ELF-1 (cell line): Measurements from ENCODE around the gene MRFAP1L1.
"Not testable (repeated sequence)": the region's sequence is repeated elsewhere in the genome, so short reads cannot be mapped to it uniquely, and the experiment has no call there.

Source experiments
- DNase-seq: peaks from one replicate; pipeline ENCODE4 v3.0.0-alpha.2; 2016; ENCODE audit warnings: low read depth, low spot score

Gene MRFAP1L1

DNA sequence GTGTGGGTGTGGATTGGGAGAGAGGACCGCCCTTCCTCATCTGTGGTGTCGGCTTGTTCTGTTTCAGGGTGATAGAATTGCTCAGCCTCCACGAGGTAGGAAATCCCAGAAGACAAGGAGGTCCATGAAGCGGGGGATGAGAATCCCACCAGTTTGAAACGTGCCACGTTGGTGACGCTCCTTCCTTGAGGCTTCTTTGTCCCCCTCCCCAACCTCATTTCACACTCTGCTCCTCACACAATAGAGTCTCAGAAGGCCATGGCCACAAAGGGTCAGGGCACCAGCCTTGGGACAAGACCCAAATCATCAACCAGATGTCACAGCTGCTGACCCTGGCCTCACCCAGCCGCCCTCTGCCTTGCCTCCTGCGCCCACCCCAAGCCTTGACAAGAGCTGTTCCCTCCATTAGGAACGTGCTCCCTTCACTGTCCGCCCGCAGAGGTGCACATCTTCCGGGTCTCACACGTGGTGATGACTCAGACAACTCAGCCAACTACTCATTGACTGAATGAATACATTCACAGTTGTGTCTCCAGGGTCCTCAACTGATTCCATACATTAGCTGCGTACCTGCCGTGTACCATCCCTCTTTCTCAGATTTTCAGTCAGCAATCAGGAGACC, 24.6 kb upstream of the MRFAP1L1 start:
- DNase-seq: no peak

- no peak for DNase-seq
Measured at GRCh38 chr4:6733358-6734164, 23.9 kb upstream of the MRFAP1L1 start.

DNA sequence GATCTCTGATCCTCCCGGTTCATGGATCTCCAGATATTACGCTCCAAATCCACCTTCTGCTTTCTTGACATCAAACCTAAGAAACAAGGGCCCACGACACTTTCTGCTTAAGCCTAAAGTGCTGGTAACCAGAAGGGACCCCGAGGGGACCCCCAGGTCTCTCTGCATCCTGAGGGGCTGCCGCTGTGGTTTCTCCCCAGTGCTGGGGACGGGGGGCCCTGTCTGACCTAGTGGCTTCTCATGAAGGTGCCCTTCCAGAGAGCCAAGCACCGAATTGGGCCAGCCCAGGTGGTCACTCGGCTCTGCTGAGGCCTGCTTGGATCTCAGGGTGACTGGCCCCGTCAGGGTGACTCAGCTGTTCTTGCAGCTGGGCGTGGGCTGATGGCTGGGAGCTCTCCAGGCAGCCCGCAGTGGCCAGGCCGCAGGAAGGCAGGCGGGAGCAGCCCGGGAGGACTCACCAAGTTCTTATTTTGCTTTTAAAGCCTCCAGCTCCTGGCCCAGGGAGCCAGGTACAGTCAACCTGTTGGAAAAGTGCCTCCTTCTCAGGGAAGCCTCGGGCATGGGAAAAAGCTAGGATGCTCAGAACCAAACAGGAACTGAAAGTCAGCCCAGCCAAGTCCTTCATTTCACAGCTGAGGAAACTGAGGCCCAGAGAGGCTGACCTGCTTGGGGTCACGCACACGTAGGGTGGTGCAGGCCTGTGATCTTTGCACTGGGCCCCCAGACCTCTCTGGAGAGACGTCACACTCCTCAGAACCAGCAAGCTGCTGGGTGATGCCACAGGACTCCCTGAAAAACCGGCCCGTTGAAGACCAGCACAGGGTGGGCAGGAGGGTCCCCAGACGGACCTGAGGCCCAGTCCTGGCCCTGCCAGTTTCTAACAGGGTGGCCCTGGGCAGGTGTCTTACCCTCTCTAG, 23.0 kb upstream of the MRFAP1L1 start:
- peak; percentile 76 for DNase-seq

GRCh38 chr4:6731780-6732179, 22.1 kb upstream of the MRFAP1L1 start:
- DNase-seq: no peak

- DNase-seq: no peak
Measured at GRCh38 chr4:6731318-6731675, 21.6 kb upstream of the MRFAP1L1 start.

DNA sequence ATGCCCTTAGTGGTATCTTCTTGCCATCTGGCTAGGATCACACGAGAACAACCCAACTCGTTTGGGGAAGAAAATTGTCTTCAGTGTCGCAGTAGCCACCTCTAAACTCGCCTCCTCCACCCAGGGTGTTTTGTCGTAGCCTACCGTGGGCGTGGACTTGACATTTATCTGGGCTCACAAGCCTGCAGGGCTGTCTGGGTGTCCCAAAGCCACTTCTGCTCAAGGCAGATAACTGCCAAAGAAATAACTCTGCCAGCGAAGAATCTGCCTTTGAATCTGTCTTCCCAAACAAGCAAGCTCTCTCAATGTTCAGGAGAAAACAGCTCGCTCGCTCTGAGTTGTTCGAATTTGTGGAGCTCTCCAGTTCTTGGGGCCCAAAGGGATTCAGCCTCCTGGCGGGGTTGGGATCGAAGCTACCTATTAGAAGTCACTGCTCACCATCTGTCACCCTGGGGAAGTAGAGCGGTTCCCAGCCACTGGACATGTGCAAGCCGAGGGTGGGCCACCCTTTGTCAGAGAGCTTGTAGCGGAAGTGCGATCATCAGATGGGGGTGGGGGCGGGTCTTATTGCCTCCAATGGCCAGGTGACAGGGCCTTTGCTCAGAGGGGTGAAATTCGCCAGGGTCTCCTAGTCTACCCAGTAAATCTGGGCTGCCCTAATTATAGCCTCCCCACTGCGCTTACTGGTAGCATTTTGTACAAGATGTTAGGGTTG, 21.1 kb upstream of the MRFAP1L1 start:
- DNase-seq: no peak

GRCh38 chr4:6728320-6729029, 18.8 kb upstream of the MRFAP1L1 start:
- DNase-seq: no peak

DNA sequence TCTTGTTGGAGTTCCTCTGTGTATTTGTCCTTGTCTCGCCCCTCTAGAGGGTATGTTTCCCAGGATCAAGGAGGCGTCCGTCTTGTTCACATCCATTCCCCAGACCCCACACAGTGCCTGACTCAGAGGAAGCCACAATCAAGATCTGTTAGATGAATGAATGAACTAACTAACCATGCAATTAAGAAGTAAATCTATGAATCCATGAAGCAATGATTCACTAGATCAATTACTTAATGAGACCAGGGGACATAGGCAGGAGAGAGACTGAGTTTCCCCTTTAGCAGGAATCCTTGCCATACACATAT, 18.2 kb upstream of the MRFAP1L1 start:
- DNase-seq: no peak

DNA sequence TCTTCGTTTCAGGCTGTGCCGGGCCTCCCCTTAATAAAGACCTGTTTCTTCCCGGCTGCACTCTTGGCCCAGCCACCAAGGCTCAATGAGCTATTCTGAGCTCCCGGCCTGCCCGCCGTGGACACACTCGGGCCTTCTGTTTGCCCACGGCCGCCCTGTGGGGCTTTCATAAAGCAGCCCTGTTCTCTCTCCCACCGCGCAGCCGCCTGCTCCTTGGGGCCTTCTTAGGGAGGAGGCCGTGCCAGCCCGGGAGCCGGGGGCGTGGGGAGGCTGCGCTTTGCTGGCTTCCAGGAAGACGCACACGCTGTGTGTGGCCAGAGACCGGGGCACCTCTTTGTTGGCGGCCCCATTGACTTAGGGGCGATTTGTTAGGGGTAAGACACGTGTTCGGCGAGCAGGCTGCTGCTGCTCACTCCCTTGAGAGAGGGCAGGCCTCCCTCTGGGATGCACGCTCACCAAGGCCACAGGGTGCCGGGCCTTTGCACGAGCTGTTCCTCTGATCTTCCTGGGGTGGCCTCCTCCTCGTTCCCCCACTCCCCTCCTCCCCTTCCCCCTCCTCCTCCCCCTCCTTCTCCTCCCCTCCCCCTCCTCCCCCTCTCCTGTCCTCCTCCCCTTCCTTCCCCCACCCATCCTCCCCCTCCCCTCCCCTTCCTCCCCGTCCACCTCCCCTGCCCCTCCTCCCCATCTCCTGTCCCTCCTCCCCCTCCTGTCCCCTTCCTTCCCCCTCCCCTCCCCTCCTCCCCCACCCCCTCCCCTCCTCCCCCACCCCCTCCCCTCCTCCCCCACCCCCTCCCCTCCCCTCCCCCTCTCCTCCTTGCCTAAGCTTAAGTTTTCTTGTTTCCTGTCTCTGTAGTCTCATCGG, 17.6 kb upstream of the MRFAP1L1 start:
- peak; percentile 44 for DNase-seq

GRCh38 chr4:6725427-6725961, 15.8 kb upstream of the MRFAP1L1 start:
- not testable (repeated sequence) for DNase-seq

- DNase-seq: no peak
Measured at GRCh38 chr4:6724421-6725111, 14.9 kb upstream of the MRFAP1L1 start.

GRCh38 chr4:6723851-6724250, 14.2 kb upstream of the MRFAP1L1 start:
- DNase-seq: no peak

DNA sequence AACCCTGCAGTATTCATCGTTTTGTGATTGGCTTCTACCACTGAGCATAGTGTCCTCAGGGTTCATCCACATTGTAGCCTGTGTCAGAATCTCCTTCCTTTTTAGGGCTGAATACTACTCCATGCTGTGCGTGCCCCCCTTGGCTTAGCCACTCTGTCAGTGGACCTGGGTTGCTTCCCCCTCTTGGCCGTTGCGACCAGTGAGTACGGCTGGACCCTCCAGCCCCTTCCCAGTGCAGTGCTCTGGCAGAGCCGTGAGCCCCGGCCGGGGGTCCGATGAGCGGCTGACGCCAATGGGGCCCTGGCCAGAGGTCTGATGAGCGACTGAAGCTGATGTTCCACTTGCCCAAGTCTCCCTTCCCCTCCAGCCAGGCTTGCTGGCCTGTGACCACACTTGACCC, 13.2 kb upstream of the MRFAP1L1 start:
- no peak for DNase-seq

- DNase-seq: no peak
Measured at GRCh38 chr4:6721121-6721520, 11.5 kb upstream of the MRFAP1L1 start.

DNA sequence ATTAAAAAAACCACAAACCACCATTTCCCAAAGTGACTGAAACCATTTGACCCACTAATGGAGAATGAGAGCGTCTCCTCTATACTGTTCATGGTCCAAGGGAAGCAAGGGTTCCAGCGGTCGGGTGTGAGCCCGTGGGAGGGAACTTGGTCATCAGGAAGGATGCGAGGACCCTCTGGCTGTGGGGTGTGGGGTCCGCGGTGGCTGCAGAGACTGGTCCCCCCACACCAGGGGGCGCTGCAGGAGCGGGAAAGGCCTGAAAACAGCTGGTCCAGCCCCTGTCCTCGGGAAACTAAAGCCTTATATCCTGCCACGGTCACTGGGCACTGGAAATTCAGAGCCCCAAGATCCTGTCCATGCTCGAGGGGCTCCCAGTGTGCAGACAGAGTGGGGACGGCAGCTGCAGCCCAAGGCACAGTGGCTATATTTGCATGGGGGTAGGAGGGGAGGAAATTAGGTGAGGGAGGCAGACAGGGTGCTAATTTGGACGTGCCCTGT, 10.6 kb upstream of the MRFAP1L1 start:
- peak; percentile 89 for DNase-seq

DNA sequence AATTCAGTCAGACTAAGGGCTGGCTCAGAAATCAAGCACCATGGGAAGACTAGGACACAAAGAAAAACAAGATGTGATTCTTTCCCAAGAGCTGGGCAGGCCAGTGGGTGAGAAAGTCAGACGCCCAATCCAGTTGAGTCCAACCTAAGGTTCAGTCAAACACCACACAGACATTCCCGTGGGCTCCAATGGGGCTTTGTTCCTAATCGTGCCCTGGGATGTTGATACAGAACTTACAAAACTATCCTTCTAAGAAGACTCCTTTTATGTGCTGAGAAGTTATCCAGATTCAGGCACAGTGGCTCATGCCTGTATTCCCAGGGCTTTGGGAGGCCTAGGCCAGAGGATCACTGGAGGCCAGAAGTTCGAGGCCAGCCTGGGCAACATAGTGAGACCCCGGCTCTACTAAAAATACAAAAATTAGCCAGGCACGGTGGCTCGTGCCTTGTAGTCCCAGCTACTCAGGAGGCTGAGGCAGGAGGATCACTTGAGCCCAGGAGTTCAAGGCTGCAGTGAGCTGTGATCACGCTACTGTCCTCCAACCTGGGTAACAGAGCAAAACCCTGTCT, 10.0 kb upstream of the MRFAP1L1 start:
- DNase-seq: no peak

DNA sequence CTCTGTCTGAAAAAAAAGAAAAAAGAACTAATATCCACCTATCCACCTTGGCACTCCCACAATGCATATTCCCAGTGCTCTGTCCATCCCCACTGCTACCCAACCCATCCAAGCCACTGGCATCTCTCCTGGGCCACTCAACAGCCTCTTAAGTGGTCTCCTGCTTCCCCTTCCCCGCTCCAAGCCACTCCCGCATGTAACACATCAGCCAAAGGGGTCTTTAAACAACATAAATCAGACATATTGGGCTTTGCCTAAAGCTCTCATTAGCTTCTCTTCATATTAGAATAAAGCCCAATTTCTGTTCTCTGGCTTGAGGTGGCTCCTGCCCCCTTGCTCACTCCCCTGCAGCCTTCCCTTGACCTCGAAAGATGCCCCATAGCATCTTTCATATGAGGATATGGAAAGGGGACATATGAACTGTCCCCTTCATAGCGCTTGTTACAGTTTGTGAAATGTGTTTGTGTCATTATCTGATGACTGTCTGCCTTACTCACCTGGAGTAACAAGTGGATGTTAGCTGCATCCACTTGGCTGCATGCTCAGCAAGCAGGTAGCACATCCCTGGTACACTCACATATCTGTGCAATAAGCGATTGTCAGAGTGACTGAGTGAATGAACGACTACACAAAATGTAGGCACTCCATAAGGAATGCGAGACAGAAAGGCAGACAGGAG, 9.4 kb upstream of the MRFAP1L1 start:
- no peak for DNase-seq

DNA sequence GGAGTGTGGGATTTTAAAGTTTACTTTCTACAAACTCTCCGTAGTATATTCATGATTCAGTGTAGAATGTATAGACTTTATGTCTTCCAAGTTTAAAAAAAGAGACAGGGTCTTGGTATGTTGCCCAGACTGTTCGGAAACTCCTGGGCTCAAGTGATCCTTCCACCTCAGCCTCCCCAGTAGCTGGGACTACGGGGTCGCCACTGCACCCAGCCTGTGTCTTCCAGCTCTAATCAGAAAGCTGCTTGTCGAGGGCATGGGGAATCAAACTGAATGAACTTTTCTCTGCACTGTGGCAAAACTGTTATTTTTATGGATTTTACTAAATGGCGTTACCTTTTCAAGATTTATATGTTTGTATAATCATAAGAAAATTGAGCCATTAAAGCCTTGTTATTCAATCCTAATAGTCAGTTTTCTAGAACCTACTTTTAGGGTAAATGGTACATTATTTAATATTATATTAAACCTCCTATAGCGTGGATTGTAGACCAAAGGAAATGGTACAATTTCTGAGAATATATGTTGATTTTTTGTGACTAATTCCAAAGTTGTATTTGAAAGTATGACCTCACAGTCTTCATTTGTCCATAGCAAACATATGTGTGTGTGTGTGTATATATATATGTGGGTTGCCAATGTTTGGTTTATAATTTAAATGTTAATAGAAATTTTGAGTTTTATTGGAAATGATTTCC, 7.4 kb upstream of the MRFAP1L1 start:
- DNase-seq: no peak
